ENCODE results near the gene NNMT.
"Not testable (repeated sequence)": the region's sequence is repeated elsewhere in the genome, so short reads cannot be mapped to it uniquely, and the experiment has no call there.

Gene NNMT

GRCh38 chr11:114310095-114310494, 13.9 kb downstream of the NNMT start:
- DNase-seq (ENCODE audit: low read depth in 2 of 2), result no peak

GRCh38 chr11:114311946-114312345, 15.7 kb downstream of the NNMT start:
- DNase-seq (ENCODE audit: low read depth in 2 of 2), result no peak

GRCh38 chr11:114314096-114314495, 17.9 kb downstream of the NNMT start:
- no peak for DNase-seq (ENCODE audit: low read depth in 2 of 2)

DNA sequence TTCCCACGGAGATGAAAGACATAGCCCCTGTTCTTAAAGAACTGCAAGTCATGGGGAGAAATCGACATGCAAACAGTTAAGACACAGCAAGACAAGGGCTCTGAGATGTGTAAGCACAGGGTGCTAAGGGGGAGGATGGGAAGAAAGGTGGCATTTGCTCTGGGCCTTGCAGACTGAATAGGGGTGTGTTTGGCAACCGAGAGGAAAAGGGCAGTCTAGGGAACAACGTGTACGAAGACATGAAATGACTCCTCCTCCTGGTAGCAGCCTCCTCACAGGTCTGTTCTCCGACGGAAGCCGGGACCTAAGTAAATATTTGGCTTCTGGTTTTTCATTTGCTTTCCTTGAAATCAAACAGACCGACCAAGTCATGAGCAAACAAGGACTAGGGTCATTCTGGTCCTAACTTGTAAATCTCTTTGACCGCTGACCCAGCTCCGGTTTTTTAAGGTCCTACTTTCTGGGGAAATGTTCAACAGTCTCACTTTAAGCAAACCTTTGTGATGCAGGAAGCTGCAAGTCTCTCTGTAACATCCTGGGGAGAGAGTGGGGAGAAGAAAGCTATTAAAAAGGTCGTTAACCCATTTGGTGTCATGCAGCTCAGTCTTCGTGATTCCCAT, 19.7 kb downstream of the NNMT start:
- DNase-seq (ENCODE audit: low read depth in 2 of 2), result no peak

DNA sequence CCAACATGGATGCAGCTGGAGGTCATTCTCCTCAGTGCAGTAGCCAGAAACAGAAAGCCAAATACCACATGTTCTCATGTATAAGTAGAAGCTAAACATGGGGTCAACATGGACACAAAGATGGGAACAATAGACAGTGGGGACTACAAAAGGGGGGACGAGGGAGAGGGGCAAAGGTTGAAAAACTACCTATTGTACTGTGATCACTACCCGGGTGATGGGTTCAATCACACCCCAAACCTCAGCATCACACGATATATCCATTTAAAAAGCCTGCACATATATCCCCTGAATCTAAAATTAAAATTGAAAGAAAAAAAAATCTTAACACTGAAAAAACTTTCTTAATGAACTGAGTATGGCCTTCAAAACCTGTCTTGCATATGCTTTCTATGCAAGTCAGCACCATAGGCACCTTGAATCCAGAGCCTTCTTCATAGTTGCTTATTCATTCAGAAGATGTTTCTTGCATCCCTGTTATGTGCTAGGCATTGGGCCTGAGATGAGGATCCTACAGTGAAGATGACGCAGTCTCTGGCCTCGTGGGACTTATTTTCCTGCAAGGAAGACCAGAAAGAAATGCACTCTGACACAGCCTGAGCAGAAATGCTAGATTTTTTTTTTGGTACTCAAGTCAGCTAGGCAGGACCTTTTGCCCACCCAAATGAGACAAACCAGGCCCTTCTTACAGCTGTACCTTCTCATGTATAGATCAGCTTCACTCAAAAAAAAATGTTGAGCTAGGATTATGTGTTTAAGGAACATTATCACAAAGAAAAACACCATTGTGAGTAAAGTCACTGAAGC, 21.0 kb downstream of the NNMT start:
- no peak for DNase-seq (ENCODE audit: low read depth in 2 of 2)

DNA sequence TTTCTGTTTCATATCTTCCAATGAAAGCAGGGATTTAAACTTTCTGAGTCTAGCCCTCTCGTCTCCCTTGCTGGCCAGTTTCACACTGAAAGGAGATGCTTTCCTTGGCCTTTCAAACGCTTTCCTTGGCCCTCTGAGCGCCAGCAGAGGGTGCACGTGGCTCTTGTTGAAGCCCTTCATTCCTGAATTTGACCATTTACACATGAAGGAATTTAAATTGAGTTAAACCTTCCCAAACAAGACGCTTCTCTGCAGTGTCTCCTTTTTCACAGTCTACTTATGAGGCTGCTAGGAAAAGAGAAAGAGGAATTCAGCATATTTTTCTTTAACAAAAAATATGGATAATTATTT, 21.6 kb downstream of the NNMT start:
- DNase-seq (ENCODE audit: low read depth in 2 of 2), result no peak

DNA sequence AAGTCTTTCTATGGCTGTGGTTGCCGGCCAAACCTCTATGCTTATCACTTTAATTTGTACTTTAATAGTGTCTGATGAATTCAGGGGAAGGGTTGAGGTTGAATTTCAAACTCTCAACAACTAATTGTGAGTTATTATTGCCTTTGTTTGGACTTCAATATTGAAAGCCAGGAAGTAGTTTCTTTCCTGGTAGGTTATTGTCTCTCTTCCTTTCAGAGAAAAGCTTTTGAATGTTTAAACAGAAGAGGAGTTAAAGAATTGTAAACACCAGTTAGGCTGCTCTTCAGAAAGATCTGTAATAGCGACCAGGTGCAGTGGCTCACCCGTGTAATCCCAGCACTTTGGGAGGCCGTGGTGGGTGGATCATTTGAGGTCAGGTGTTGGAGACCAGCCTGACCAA, 22.2 kb downstream of the NNMT start:
- no peak for DNase-seq (ENCODE audit: low read depth in 2 of 2)

GRCh38 chr11:114319716-114320328, 23.6 kb downstream of the NNMT start:
- no peak for DNase-seq (ENCODE audit: low read depth in 2 of 2)

GRCh38 chr11:114321621-114322257, 25.5 kb downstream of the NNMT start:
- DNase-seq (ENCODE audit: low read depth in 2 of 2), result no peak

DNA sequence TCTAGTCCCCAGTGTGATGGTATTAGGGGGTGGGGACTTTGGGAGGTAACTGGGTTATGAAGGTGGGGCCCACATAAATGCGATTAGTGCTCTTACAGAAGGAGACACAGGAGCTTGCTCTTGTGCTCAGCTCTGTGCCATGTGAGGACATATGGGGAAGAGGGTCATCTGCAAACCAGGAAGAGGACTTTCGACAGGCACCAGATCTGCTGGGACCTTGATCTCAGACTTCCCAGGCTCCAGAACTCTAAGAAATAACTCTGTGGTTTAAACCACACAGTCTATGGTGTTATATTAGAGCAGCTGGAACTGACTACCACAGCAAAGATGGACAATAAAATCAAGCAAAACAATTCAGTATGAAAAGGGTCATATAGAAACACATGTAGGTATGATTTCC, 26.7 kb downstream of the NNMT start:
- DNase-seq (ENCODE audit: low read depth in 2 of 2), result no peak

GRCh38 chr11:114326151-114326550, 30.0 kb downstream of the NNMT start:
- no peak for DNase-seq (ENCODE audit: low read depth in 2 of 2)

DNA sequence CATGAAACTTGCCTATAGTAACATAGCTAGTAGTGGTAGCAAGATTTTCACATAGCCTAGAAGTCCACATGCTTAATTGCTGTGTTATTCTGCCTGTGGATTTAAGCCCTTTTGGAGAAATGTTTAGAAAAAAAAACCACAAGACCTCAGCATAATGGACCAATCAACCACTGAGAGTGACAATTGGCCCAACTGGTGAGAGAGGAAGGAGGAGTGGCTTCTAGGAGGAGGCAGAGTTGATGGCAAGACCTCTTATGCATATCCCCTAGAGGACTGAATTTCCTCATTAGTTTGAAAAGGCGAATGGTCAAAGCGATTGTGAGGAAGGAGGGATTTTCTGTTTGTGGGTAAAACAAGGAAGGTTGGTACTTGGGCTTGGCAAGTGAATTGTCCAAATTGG, 30.6 kb downstream of the NNMT start:
- no peak for DNase-seq (ENCODE audit: low read depth in 2 of 2)

DNA sequence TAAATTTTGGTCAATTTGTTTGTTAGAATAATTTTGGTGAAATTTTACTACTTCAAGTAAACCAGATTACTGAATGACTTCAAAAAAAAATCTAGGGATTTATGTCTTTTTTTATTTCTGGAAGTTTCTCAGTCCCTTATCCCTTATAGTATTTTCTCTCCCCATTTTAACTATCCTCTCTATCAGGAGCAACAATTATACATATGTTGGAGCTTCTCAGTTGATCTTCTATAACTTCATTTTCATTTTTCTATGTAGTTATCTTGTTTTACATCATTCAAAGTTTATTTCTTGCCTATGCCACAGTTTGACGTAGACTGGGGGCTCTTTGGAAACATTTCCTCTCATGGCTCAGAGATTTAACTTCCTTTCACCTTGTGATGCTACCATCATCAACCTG, 34.2 kb downstream of the NNMT start:
- no peak for DNase-seq (ENCODE audit: low read depth in 2 of 2)

- DNase-seq (ENCODE audit: low read depth in 2 of 2), result no peak
These were observed 44.3 kb downstream of the NNMT start for GRCh38 chr11:114340311-114341131.

DNA sequence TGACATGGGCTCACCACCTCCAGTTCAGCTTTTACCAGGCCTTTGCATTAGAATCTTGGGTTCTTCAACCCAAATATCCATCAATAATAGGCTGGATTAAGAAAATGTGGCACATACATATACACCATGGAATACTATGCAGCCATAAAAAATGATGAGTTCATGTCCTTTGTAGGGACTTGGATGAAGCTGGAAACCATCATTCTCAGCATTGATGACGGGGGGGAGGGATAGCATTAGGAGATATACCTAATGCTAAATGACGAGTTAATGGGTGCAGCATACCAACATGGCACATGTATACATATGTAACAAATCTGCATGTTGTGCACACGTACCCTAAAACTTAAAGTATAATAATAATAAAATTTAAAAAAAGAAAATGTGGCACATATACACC, 45.5 kb downstream of the NNMT start:
- DNase-seq (ENCODE audit: low read depth in 2 of 2), result not testable (repeated sequence)

- no peak for DNase-seq (ENCODE audit: low read depth in 2 of 2)
These were observed 46.3 kb downstream of the NNMT start for GRCh38 chr11:114342476-114342875.

DNA sequence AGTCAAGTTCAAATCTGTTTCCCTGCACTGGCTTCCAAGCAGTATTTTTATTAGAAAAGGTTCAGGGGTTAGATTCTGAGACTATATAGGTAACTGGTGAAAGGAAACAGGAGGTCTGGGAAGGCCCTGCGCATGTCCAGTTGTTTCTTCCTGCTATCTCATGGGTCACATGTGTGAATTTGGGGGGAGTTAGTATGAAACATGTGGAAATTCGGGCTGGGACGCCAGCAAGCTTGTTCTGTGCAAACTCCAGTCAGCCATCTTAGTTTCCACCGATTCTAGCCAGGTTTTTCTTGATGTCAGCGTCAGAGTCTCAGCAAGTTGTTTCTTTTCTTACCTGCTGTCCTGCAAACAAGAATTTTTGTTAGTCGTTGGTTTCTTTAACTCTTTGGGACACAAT, 46.8 kb downstream of the NNMT start:
- DNase-seq (ENCODE audit: low read depth in 2 of 2), result no peak

GRCh38 chr11:114343493-114343892, 47.3 kb downstream of the NNMT start:
- DNase-seq (ENCODE audit: low read depth in 2 of 2), result no peak

DNA sequence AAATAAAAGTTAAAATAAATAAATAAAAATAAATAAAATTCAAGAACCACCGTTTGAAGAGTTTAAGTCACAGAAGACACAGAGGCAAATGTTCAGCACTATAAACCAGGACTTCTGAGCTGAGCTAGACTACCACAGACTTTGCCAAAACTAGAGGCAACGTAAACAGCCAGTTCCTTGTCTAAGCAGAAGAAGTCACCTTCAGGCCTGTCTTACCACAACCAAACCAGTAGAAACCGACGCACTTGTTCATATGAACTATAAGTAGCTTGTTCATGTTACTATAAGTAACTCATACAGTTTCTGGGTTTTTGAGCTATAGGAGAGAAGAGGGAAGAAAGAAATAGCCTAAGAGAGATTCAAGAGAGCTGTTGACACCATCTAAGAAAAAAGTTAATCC, 48.3 kb downstream of the NNMT start:
- DNase-seq (ENCODE audit: low read depth in 2 of 2), result no peak

- no peak for DNase-seq (ENCODE audit: low read depth in 2 of 2)
These were observed 49.5 kb downstream of the NNMT start for GRCh38 chr11:114345575-114346222.

DNA sequence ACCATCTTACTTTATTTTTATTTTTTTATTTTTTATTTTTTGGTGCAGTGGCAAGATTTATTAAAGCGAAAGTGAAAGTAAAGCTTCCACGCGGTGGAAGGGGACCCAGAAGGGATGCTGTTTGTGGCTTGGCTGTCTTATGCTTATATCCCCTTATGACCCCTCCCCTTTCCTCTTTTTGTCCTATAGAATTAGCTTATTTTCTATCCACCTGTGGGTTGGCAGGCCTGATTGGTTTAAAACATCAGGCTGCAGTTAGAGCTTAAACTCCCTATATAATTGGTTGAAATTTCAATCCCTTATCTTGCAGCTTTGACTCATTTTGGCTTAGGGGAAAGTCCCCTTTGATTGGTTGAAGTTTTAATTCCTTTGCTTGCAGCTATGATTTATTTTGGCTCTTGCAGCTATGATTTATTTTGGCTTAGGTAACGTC, 50.5 kb downstream of the NNMT start:
- no peak for DNase-seq (ENCODE audit: low read depth in 2 of 2)
